Measurements from ENCODE around the gene COL24A1.

DNA sequence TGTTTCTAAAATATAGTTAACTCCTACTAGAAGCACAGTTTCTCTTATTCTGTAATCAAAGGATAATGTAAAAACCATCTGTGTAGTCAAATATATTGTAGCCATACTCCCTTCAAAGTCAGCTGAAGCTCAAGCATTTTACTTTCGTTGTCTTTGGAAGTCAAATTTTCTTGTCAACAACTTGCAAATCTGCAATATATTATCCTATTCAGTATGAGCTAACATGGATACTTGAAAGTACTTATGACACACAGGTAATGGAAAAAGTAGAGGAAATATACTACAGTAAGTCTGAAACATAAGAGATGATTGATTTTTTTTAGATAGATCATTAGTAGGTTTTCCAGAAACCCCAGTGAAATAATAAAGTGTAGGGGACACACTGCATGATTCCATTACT, 121.5 kb downstream of the COL24A1 start:
- TF ChIP-seq, protein P1, sequence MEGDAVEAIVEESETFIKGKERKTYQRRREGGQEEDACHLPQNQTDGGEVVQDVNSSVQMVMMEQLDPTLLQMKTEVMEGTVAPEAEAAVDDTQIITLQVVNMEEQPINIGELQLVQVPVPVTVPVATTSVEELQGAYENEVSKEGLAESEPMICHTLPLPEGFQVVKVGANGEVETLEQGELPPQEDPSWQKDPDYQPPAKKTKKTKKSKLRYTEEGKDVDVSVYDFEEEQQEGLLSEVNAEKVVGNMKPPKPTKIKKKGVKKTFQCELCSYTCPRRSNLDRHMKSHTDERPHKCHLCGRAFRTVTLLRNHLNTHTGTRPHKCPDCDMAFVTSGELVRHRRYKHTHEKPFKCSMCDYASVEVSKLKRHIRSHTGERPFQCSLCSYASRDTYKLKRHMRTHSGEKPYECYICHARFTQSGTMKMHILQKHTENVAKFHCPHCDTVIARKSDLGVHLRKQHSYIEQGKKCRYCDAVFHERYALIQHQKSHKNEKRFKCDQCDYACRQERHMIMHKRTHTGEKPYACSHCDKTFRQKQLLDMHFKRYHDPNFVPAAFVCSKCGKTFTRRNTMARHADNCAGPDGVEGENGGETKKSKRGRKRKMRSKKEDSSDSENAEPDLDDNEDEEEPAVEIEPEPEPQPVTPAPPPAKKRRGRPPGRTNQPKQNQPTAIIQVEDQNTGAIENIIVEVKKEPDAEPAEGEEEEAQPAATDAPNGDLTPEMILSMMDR (IDR thresholded peaks at IDR 0.05; ENCODE audit: extremely low read depth in 1 of 2, insufficient read depth in 1 of 2, low read depth in 1 of 2, low read length in 2 of 2) = no peak
- TF ChIP-seq EZH2 (IDR thresholded peaks at IDR 0.05; ENCODE audit: borderline replicate concordance, low read depth, low read length, severe bottlenecking) = no peak
- no peak for TF ChIP-seq POLR2A (IDR thresholded peaks at IDR 0.05; ENCODE audit: low read depth, low read length)
- no peak for TF ChIP-seq POLR2AphosphoS5 (IDR thresholded peaks at IDR 0.05; ENCODE audit: insufficient read depth, low read depth, low read length)
- TF ChIP-seq GATA2 (IDR thresholded peaks at IDR 0.05; ENCODE audit: insufficient read depth, insufficient read length, low read depth, low read length) = no peak

Data from endothelial cell of umbilical vein (primary cell).